Measurements from ENCODE around the gene CHCHD10. TPM values are rescaled to one million over a fixed set of nuclear protein-coding genes. Genes with fewer than 3 reads are reported as not detected.

The CHCHD10 gene
- polyA plus RNA-seq, 1 experiment = 22.1 TPM

GRCh38 chr22:23812378-23812777 lies 44.6 kb upstream of the CHCHD10 start:
- ChIA-PET POLR2A (no interaction called here), CTCF (interaction anchor here (0.9 kb wide), 1 partner anchor 42 kb away, joined by 3 read pairs; no protein-coding TSS in a partner anchor)
- no peak for DNase-seq (ENCODE audit: low read depth)
- peaks cover 6% of the 10 kb centered on the region for H3K36me3 ChIP-seq (ENCODE audit: control insufficient read depth, insufficient read depth, low read length)
- no peak overlapping the region for H3K4me3 ChIP-seq (ENCODE audit: low read depth, low read length)
- H3K27me3 ChIP-seq (ENCODE audit: control insufficient read depth, insufficient read depth, low read length) = no peaks in the 10 kb centered on the region
- TF ChIP-seq CTCF (IDR thresholded peaks at IDR 0.05; ENCODE audit: insufficient read depth, low read depth, low read length) = no peak

GRCh38 chr22:23806837-23807236 lies 39.1 kb upstream of the CHCHD10 start:
- TF ChIP-seq CTCF (IDR thresholded peaks at IDR 0.05; ENCODE audit: insufficient read depth, low read depth, low read length) = no peak
- Histone ChIP-seq H3K4me3 (ENCODE audit: low read depth, low read length) (no peak overlapping the region), H3K36me3 (ENCODE audit: control insufficient read depth, insufficient read depth, low read length) (peaks cover 29% of the 10 kb centered on the region), H3K27me3 (ENCODE audit: control insufficient read depth, insufficient read depth, low read length) (no peaks in the 10 kb centered on the region)
- CTCF ChIA-PET = no interaction called here
- POLR2A ChIA-PET = no interaction called here
- DNase-seq (ENCODE audit: low read depth) = no peak

- ChIA-PET POLR2A (no interaction called here), CTCF (interaction anchor here (1.4 kb wide), 1 partner anchor 38 kb away, joined by 6 read pairs; no protein-coding TSS in a partner anchor)
- DNase-seq (ENCODE audit: low read depth) = no peak
- TF ChIP-seq CTCF (IDR thresholded peaks at IDR 0.05; ENCODE audit: insufficient read depth, low read depth, low read length) = no peak
- H3K4me3 ChIP-seq (ENCODE audit: low read depth, low read length) = no peak overlapping the region
- H3K27me3 ChIP-seq (ENCODE audit: control insufficient read depth, insufficient read depth, low read length) = no peaks in the 10 kb centered on the region
- H3K36me3 ChIP-seq (ENCODE audit: control insufficient read depth, insufficient read depth, low read length) = peaks cover 41% of the 10 kb centered on the region
Measured at GRCh38 chr22:23804781-23805291, 37.1 kb upstream of the CHCHD10 start.

- ChIA-PET CTCF (interaction anchor here (0.7 to 1.4 kb wide), 3 partner anchors 32 to 36 kb away, joined by 3 to 6 read pairs (median 3); partner anchors contain the start of gene CHCHD10), POLR2A (no interaction called here)
- no peak for DNase-seq (ENCODE audit: low read depth)
- no peak for TF ChIP-seq CTCF (IDR thresholded peaks at IDR 0.05; ENCODE audit: insufficient read depth, low read depth, low read length)
- H3K36me3 ChIP-seq (ENCODE audit: control insufficient read depth, insufficient read depth, low read length) = peaks cover 43% of the 10 kb centered on the region
- no peak overlapping the region for H3K4me3 ChIP-seq (ENCODE audit: low read depth, low read length)
- H3K27me3 ChIP-seq (ENCODE audit: control insufficient read depth, insufficient read depth, low read length) = no peaks in the 10 kb centered on the region
Measured at GRCh38 chr22:23803001-23803819, 35.4 kb upstream of the CHCHD10 start.

- H3K4me3 ChIP-seq (ENCODE audit: low read depth, low read length) = no peak overlapping the region
- peaks cover 45% of the 10 kb centered on the region for H3K36me3 ChIP-seq (ENCODE audit: control insufficient read depth, insufficient read depth, low read length)
- no peaks in the 10 kb centered on the region for H3K27me3 ChIP-seq (ENCODE audit: control insufficient read depth, insufficient read depth, low read length)
- no peak for TF ChIP-seq CTCF (IDR thresholded peaks at IDR 0.05; ENCODE audit: insufficient read depth, low read depth, low read length)
- no peak for DNase-seq (ENCODE audit: low read depth)
- ChIA-PET POLR2A (no interaction called here), CTCF (interaction anchor here (1.0 kb wide), 1 partner anchor 31 kb away, joined by 3 read pairs; no protein-coding TSS in a partner anchor)
Measured at GRCh38 chr22:23801886-23802377, 34.2 kb upstream of the CHCHD10 start.
